ENCODE data around the gene TCF7L1.

TCF7L1 gene

GRCh38 chr2:85259101-85259590, 126.0 kb downstream of the TCF7L1 start:
- no peak overlapping the region for H3K9ac ChIP-seq (ENCODE audit: low read depth, low read length)
- H3K4me1 ChIP-seq (ENCODE audit: control insufficient read depth, insufficient read depth, low read length), result peaks cover 39% of the 10 kb centered on the region
- H3K4me2 ChIP-seq (ENCODE audit: low read length), result no peak overlapping the region
- no peak overlapping the region for H3K4me3 ChIP-seq (ENCODE audit: low read length)
- H3K9me3 ChIP-seq (replicated peaks; ENCODE audit: low read length), result no peaks in the 10 kb centered on the region
- no peaks in the 10 kb centered on the region for H3K36me3 ChIP-seq (ENCODE audit: insufficient read depth, low read length)
- H3K27me3 ChIP-seq (ENCODE audit: control insufficient read depth, insufficient read depth, low read length), result no peaks in the 10 kb centered on the region

GRCh38 chr2:85259879-85260278, 126.7 kb downstream of the TCF7L1 start:
- H3K4me3 ChIP-seq (ENCODE audit: low read length), result no peak overlapping the region
- no peak overlapping the region for H3K4me2 ChIP-seq (ENCODE audit: low read length)
- H3K9me3 ChIP-seq (replicated peaks; ENCODE audit: low read length), result no peaks in the 10 kb centered on the region
- H3K27me3 ChIP-seq (ENCODE audit: control insufficient read depth, insufficient read depth, low read length), result no peaks in the 10 kb centered on the region
- H3K36me3 ChIP-seq (ENCODE audit: insufficient read depth, low read length), result no peaks in the 10 kb centered on the region
- H3K4me1 ChIP-seq (ENCODE audit: control insufficient read depth, insufficient read depth, low read length), result peaks cover 46% of the 10 kb centered on the region
- H3K9ac ChIP-seq (ENCODE audit: low read depth, low read length), result no peak overlapping the region

GRCh38 chr2:85263591-85263990, 130.4 kb downstream of the TCF7L1 start:
- H3K4me3 ChIP-seq (ENCODE audit: low read length), result no peak overlapping the region
- H3K4me2 ChIP-seq (ENCODE audit: low read length), result no peak overlapping the region
- peak overlapping the region; percentile 59 for H3K9ac ChIP-seq (ENCODE audit: low read depth, low read length)

GRCh38 chr2:85264471-85264870, 131.3 kb downstream of the TCF7L1 start:
- Histone ChIP-seq H3K9ac (ENCODE audit: low read depth, low read length) (peak overlapping the region; percentile 71), H3K36me3 (ENCODE audit: insufficient read depth, low read length) (no peaks in the 10 kb centered on the region)

More at GRCh38 chr2:85263591-85263990, 130.4 kb downstream of the TCF7L1 start:
- Histone ChIP-seq H3K9me3 (replicated peaks; ENCODE audit: low read length) (no peaks in the 10 kb centered on the region), H3K4me1 (ENCODE audit: control insufficient read depth, insufficient read depth, low read length) (peaks cover 32% of the 10 kb centered on the region), H3K36me3 (ENCODE audit: insufficient read depth, low read length) (no peaks in the 10 kb centered on the region), H3K27me3 (ENCODE audit: control insufficient read depth, insufficient read depth, low read length) (no peaks in the 10 kb centered on the region)

GRCh38 chr2:85265304-85265703, 132.1 kb downstream of the TCF7L1 start:
- no peaks in the 10 kb centered on the region for H3K9me3 ChIP-seq (replicated peaks; ENCODE audit: low read length)
- H3K27me3 ChIP-seq (ENCODE audit: control insufficient read depth, insufficient read depth, low read length), result no peaks in the 10 kb centered on the region
- peak overlapping the region; percentile 37 for H3K4me2 ChIP-seq (ENCODE audit: low read length)
- H3K9ac ChIP-seq (ENCODE audit: low read depth, low read length), result peak overlapping the region; percentile 71
- peaks cover 32% of the 10 kb centered on the region for H3K4me1 ChIP-seq (ENCODE audit: control insufficient read depth, insufficient read depth, low read length)
- H3K4me3 ChIP-seq (ENCODE audit: low read length), result no peak overlapping the region
- no peaks in the 10 kb centered on the region for H3K36me3 ChIP-seq (ENCODE audit: insufficient read depth, low read length)

More at GRCh38 chr2:85264471-85264870, 131.3 kb downstream of the TCF7L1 start:
- Histone ChIP-seq H3K4me1 (ENCODE audit: control insufficient read depth, insufficient read depth, low read length) (peaks cover 32% of the 10 kb centered on the region), H3K9me3 (replicated peaks; ENCODE audit: low read length) (no peaks in the 10 kb centered on the region), H3K27me3 (ENCODE audit: control insufficient read depth, insufficient read depth, low read length) (no peaks in the 10 kb centered on the region), H3K4me2 (ENCODE audit: low read length) (peak overlapping the region; percentile 37), H3K4me3 (ENCODE audit: low read length) (peak overlapping the region; percentile 13)

GRCh38 chr2:85266146-85267041, 133.2 kb downstream of the TCF7L1 start:
- H3K9me3 ChIP-seq (replicated peaks; ENCODE audit: low read length), result no peaks in the 10 kb centered on the region
- no peak overlapping the region for H3K4me3 ChIP-seq (ENCODE audit: low read length)
- peaks cover 32% of the 10 kb centered on the region for H3K4me1 ChIP-seq (ENCODE audit: control insufficient read depth, insufficient read depth, low read length)
- no peak overlapping the region for H3K4me2 ChIP-seq (ENCODE audit: low read length)
- H3K27me3 ChIP-seq (ENCODE audit: control insufficient read depth, insufficient read depth, low read length), result no peaks in the 10 kb centered on the region
- no peaks in the 10 kb centered on the region for H3K36me3 ChIP-seq (ENCODE audit: insufficient read depth, low read length)
- no peak overlapping the region for H3K9ac ChIP-seq (ENCODE audit: low read depth, low read length)

- no peaks in the 10 kb centered on the region for H3K9me3 ChIP-seq (replicated peaks; ENCODE audit: low read length)
- no peaks in the 10 kb centered on the region for H3K27me3 ChIP-seq (ENCODE audit: control insufficient read depth, insufficient read depth, low read length)
- no peak overlapping the region for H3K4me2 ChIP-seq (ENCODE audit: low read length)
- H3K9ac ChIP-seq (ENCODE audit: low read depth, low read length), result no peak overlapping the region
- H3K36me3 ChIP-seq (ENCODE audit: insufficient read depth, low read length), result no peaks in the 10 kb centered on the region
- H3K4me3 ChIP-seq (ENCODE audit: low read length), result no peak overlapping the region
- peaks cover 26% of the 10 kb centered on the region for H3K4me1 ChIP-seq (ENCODE audit: control insufficient read depth, insufficient read depth, low read length)
These were observed 136.8 kb downstream of the TCF7L1 start for GRCh38 chr2:85269959-85270358.

GRCh38 chr2:85272357-85272756, 139.2 kb downstream of the TCF7L1 start:
- Histone ChIP-seq H3K27me3 (ENCODE audit: control insufficient read depth, insufficient read depth, low read length) (no peaks in the 10 kb centered on the region), H3K4me1 (ENCODE audit: control insufficient read depth, insufficient read depth, low read length) (peaks cover 30% of the 10 kb centered on the region), H3K36me3 (ENCODE audit: insufficient read depth, low read length) (no peaks in the 10 kb centered on the region), H3K9ac (ENCODE audit: low read depth, low read length) (no peak overlapping the region), H3K9me3 (replicated peaks; ENCODE audit: low read length) (no peaks in the 10 kb centered on the region), H3K4me3 (ENCODE audit: low read length) (no peak overlapping the region), H3K4me2 (ENCODE audit: low read length) (no peak overlapping the region)

- Histone ChIP-seq H3K36me3 (ENCODE audit: insufficient read depth, low read length) (no peaks in the 10 kb centered on the region), H3K9me3 (replicated peaks; ENCODE audit: low read length) (no peaks in the 10 kb centered on the region), H3K4me2 (ENCODE audit: low read length) (peak overlapping the region; percentile 32), H3K4me3 (ENCODE audit: low read length) (no peak overlapping the region), H3K9ac (ENCODE audit: low read depth, low read length) (no peak overlapping the region), H3K27me3 (ENCODE audit: control insufficient read depth, insufficient read depth, low read length) (no peaks in the 10 kb centered on the region), H3K4me1 (ENCODE audit: control insufficient read depth, insufficient read depth, low read length) (peaks cover 47% of the 10 kb centered on the region)
These were observed 140.8 kb downstream of the TCF7L1 start for GRCh38 chr2:85273738-85274731.

- Histone ChIP-seq H3K9me3 (replicated peaks; ENCODE audit: low read length) (no peaks in the 10 kb centered on the region), H3K4me2 (ENCODE audit: low read length) (peak overlapping the region; percentile 84), H3K4me1 (ENCODE audit: control insufficient read depth, insufficient read depth, low read length) (peaks cover 48% of the 10 kb centered on the region), H3K27me3 (ENCODE audit: control insufficient read depth, insufficient read depth, low read length) (no peaks in the 10 kb centered on the region), H3K9ac (ENCODE audit: low read depth, low read length) (peak overlapping the region; percentile 75), H3K36me3 (ENCODE audit: insufficient read depth, low read length) (no peaks in the 10 kb centered on the region), H3K4me3 (ENCODE audit: low read length) (peak overlapping the region; percentile 61)
These were observed 142.9 kb downstream of the TCF7L1 start for GRCh38 chr2:85275984-85276540.

Measured in skeletal muscle satellite cell (primary cell).